GM12873 (cell line): ENCODE measurements around the gene BMPR1A.

Experiments used
- CTCF ChIP-seq: IDR thresholded peaks from 2 replicates; pipeline ENCODE4 v1.5.1; 2012; ENCODE audit warnings: low read depth, mild to moderate bottlenecking, moderate library complexity, low read length, control low read depth; ENCODE audit not compliant: insufficient read depth; ENCODE audit errors: missing control alignments

Gene BMPR1A

GRCh38 chr10:86756511-86757112 is at the start of gene BMPR1A:
BMPR1A (plus strand) TSS chr10:86756619; CDS start chr10:86876019, 119,400 bp downstream.
- no peak for TF ChIP-seq CTCF

- TF ChIP-seq CTCF = no peak
Measured at GRCh38 chr10:86706977-86707376, 49.4 kb upstream of the BMPR1A start.

GRCh38 chr10:86707505-86707904 is 48.9 kb upstream of the BMPR1A start:
- no peak for TF ChIP-seq CTCF

- no peak for TF ChIP-seq CTCF
Measured at GRCh38 chr10:86708068-86708782, 48.2 kb upstream of the BMPR1A start.

- TF ChIP-seq CTCF = no peak
Measured at GRCh38 chr10:86708783-86709380, 47.5 kb upstream of the BMPR1A start.

- no peak for TF ChIP-seq CTCF
Measured at GRCh38 chr10:86709396-86710185, 46.8 kb upstream of the BMPR1A start.
